ENCODE results near the gene NUTM2A. TPM values are rescaled to one million over a fixed set of nuclear protein-coding genes. Genes with fewer than 3 reads are reported as not detected.

NUTM2A gene
- total RNA-seq = 0.28 and 0.37 TPM in 2 replicates

DNA sequence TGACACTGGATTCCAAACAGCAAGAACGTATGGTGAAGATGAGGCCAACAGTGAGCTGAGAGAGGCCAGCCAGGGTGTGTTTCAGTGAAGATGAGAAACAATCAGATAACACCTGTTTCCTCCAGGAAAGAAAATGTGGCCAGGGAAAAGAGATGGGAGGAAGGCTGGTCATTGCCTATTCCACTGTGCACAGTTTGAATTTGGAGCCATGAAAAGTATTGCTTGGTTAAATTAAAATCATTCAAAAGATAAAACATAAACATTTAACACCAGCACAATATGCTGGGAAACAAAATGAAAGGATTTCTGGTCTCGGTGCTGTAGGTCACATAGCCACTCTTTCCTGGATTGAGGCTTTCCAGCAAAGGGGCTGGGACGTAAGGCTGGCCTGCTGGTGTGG is at the start of gene NUTM2A:
Gene NUTM2A (plus strand): TSS at position 301 of the 400 bp plus-strand sequence. CDS start 383 bp downstream, outside the sequence.

Other genes with a start within 250 kb of the NUTM2A start
- not detected in 2 replicates for gene FAM25A, start 205.2 kb upstream of the NUTM2A start, total RNA-seq
- gene GLUD1, start 130.6 kb upstream of the NUTM2A start, total RNA-seq = 218 and 273 TPM in 2 replicates
- 22.0 and 22.9 TPM in 2 replicates for gene SHLD2, start 130.2 kb upstream of the NUTM2A start, total RNA-seq
- 1.4 and 1.5 TPM in 2 replicates for gene NUTM2D, start 132.3 kb downstream of the NUTM2A start, total RNA-seq

Measured in smooth muscle cell of bladder (primary cell).